OCI-M2 (cell line): ENCODE data around the gene METAP1.

ENCODE experiments used
- DNase-seq: peaks from one replicate; lab custom pipeline; 2025; ENCODE audit not compliant: unreplicated experiment; lab: John Stamatoyannopoulos, UW

The METAP1 gene

GRCh38 chr4:98996765-98997068 lies 1.2 kb downstream of the METAP1 start:
- no peak for DNase-seq

GRCh38 chr4:98997166-98997565 lies 1.6 kb downstream of the METAP1 start:
- no peak for DNase-seq

GRCh38 chr4:98998551-98998950 lies 3.0 kb downstream of the METAP1 start:
- DNase-seq: no peak

- no peak for DNase-seq
Observed at GRCh38 chr4:99002279-99002678, 6.8 kb downstream of the METAP1 start.

GRCh38 chr4:99008051-99008450 lies 12.5 kb downstream of the METAP1 start:
- no peak for DNase-seq

GRCh38 chr4:99011910-99012309 lies 16.4 kb downstream of the METAP1 start:
- no peak for DNase-seq

- DNase-seq: no peak
Observed at GRCh38 chr4:99013402-99013843, 17.9 kb downstream of the METAP1 start.

GRCh38 chr4:99013884-99014523 lies 18.5 kb downstream of the METAP1 start:
- DNase-seq: no peak

GRCh38 chr4:99021386-99021785 lies 25.9 kb downstream of the METAP1 start:
- DNase-seq: no peak

GRCh38 chr4:99022566-99022965 lies 27.0 kb downstream of the METAP1 start:
- no peak for DNase-seq

GRCh38 chr4:99023800-99024251 lies 28.3 kb downstream of the METAP1 start:
- peak; percentile 41 for DNase-seq

- DNase-seq: no peak
Observed at GRCh38 chr4:99024481-99025275, 29.2 kb downstream of the METAP1 start.

- no peak for DNase-seq
Observed at GRCh38 chr4:99025506-99025905, 30.0 kb downstream of the METAP1 start.

GRCh38 chr4:99027304-99027703 lies 31.8 kb downstream of the METAP1 start:
- DNase-seq: no peak

- no peak for DNase-seq
Observed at GRCh38 chr4:99028187-99028586, 32.7 kb downstream of the METAP1 start.

- no peak for DNase-seq
Observed at GRCh38 chr4:99029018-99029735, 33.7 kb downstream of the METAP1 start.

- no peak for DNase-seq
Observed at GRCh38 chr4:99029852-99030251, 34.3 kb downstream of the METAP1 start.

GRCh38 chr4:99033956-99034355 lies 38.4 kb downstream of the METAP1 start:
- DNase-seq: no peak

GRCh38 chr4:99038213-99038612 lies 42.7 kb downstream of the METAP1 start:
- DNase-seq: no peak

GRCh38 chr4:99043346-99043745 lies 47.8 kb downstream of the METAP1 start:
- DNase-seq: no peak

GRCh38 chr4:99047710-99048109 lies 52.2 kb downstream of the METAP1 start:
- no peak for DNase-seq

GRCh38 chr4:99052902-99053301 lies 57.4 kb downstream of the METAP1 start:
- DNase-seq: no peak
